Activated naive CD4-positive, alpha-beta T cell treated with anti-CD3 and anti-CD28 coated beads, Interleukin-2, amount 50 U/mL, for 72 hours (primary cell): Measurements from ENCODE around the gene CDR2. TPM values are rescaled to one million over a fixed set of nuclear protein-coding genes. Genes with fewer than 3 reads are reported as not detected.

Experiments used
- ATAC-seq, 2 donors: fragments of 150-1000 bp; cut with Tn5 transposase; 2 replicates each; pipeline ENCODE4 v1.10.0; 2021; ENCODE audit warnings: mild to moderate bottlenecking in 2 of 2, moderate library complexity in 2 of 2
- DNase-seq, 2 donors: peaks; one replicate each; pipeline ENCODE4 v3.0.0; 2021 to 2022; ENCODE audit warnings: low spot score in 2 of 2
- H3K27ac Mint-ChIP-seq, 2 donors: one replicate each; pipeline ENCODE4 v1.8.0; 2022; ENCODE audit warnings: mild to moderate bottlenecking in 2 of 2, mixed read lengths in 2 of 2
- H3K36me3 Mint-ChIP-seq, 2 donors: one replicate each; pipeline ENCODE4 v1.8.0; 2022; ENCODE audit warnings: mixed read lengths in 2 of 2
- H3K9me3 Mint-ChIP-seq, 2 donors: one replicate each; pipeline ENCODE4 v1.8.0; 2022; ENCODE audit warnings: mixed read lengths in 2 of 2
- total RNA-seq, 2 donors: library from RNA; stranded (reverse); gene quantifications; one replicate each; pipeline ENCODE4 v1.2.3, GENCODE V29; 2022

The CDR2 gene
- total RNA-seq, 2 donors from 2014 or later: 26.8 to 44.4 TPM

GRCh38 chr16:22323173-22323958 is 51.1 kb downstream of the CDR2 start:
- DNase-seq (peak in 1 of 2 donors; percentile 44), ATAC-seq (no peak)
- Mint-ChIP-seq H3K27ac (peak overlapping the region; percentile 29 to 46), H3K36me3 (no peaks in the 10 kb centered on the region), H3K9me3 (no peaks in the 10 kb centered on the region)

GRCh38 chr16:22322741-22323140 is 51.7 kb downstream of the CDR2 start:
- Mint-ChIP-seq H3K27ac (peak overlapping the region in 1 of 2 donors; percentile 42), H3K9me3 (no peaks in the 10 kb centered on the region), H3K36me3 (no peaks in the 10 kb centered on the region)
- no peak for ATAC-seq
- DNase-seq: no peak

- peak overlapping the region in 1 of 2 donors; percentile 42 for H3K27ac Mint-ChIP-seq
- no peaks in the 10 kb centered on the region for H3K9me3 Mint-ChIP-seq
- no peaks in the 10 kb centered on the region for H3K36me3 Mint-ChIP-seq
- no peak for ATAC-seq
- DNase-seq: no peak
Measured at GRCh38 chr16:22322021-22322471, 52.4 kb downstream of the CDR2 start.

- ATAC-seq (peak; percentile 68 to 78), DNase-seq (peak; percentile 63 to 69)
- Mint-ChIP-seq H3K27ac (peak overlapping the region in 1 of 2 donors; percentile 14), H3K9me3 (no peaks in the 10 kb centered on the region), H3K36me3 (no peaks in the 10 kb centered on the region)
Measured at GRCh38 chr16:22321340-22322001, 52.9 kb downstream of the CDR2 start.

GRCh38 chr16:22320572-22321339 is 53.7 kb downstream of the CDR2 start:
- Mint-ChIP-seq H3K9me3 (no peaks in the 10 kb centered on the region), H3K36me3 (no peaks in the 10 kb centered on the region), H3K27ac (peak overlapping the region in 1 of 2 donors; percentile 14)
- ATAC-seq: no peak
- DNase-seq: no peak

GRCh38 chr16:22318690-22319358 is 55.6 kb downstream of the CDR2 start:
- Mint-ChIP-seq H3K9me3 (no peaks in the 10 kb centered on the region), H3K27ac (no peak overlapping the region), H3K36me3 (no peaks in the 10 kb centered on the region)
- ATAC-seq (peak in 1 of 2 donors; percentile 47), DNase-seq (peak in 1 of 2 donors; percentile 80)

- H3K36me3 Mint-ChIP-seq: no peaks in the 10 kb centered on the region
- ATAC-seq (no peak), DNase-seq (no peak)
- H3K27ac Mint-ChIP-seq: peak overlapping the region; percentile 47 to 69
- no peaks in the 10 kb centered on the region for H3K9me3 Mint-ChIP-seq
Measured at GRCh38 chr16:22317625-22318024, 56.8 kb downstream of the CDR2 start.

- ATAC-seq: no peak
- H3K36me3 Mint-ChIP-seq: no peaks in the 10 kb centered on the region
- H3K9me3 Mint-ChIP-seq: no peaks in the 10 kb centered on the region
- peak overlapping the region; percentile 47 to 69 for H3K27ac Mint-ChIP-seq
- no peak for DNase-seq
Measured at GRCh38 chr16:22317001-22317530, 57.4 kb downstream of the CDR2 start.

- no peak for DNase-seq
- peaks cover 0 to 5% of the 10 kb centered on the region in 2 donors for H3K36me3 Mint-ChIP-seq
- ATAC-seq: no peak
- H3K27ac Mint-ChIP-seq: peak overlapping the region in 1 of 2 donors; percentile 55
- no peaks in the 10 kb centered on the region for H3K9me3 Mint-ChIP-seq
Measured at GRCh38 chr16:22316411-22316811, 58.0 kb downstream of the CDR2 start.

GRCh38 chr16:22315979-22316378 is 58.4 kb downstream of the CDR2 start:
- Mint-ChIP-seq H3K27ac (peak overlapping the region in 1 of 2 donors; percentile 55), H3K9me3 (no peaks in the 10 kb centered on the region), H3K36me3 (peaks cover 0 to 5% of the 10 kb centered on the region in 2 donors)
- DNase-seq (no peak), ATAC-seq (no peak)

GRCh38 chr16:22314661-22315626 is 59.5 kb downstream of the CDR2 start:
- DNase-seq (peak in 1 of 2 donors; percentile 21), ATAC-seq (peak in 1 of 2 donors; percentile 16)
- Mint-ChIP-seq H3K36me3 (peaks cover 0 to 5% of the 10 kb centered on the region in 2 donors), H3K9me3 (no peaks in the 10 kb centered on the region), H3K27ac (peak overlapping the region; percentile 28 to 79)

- ATAC-seq (no peak), DNase-seq (peak in 1 of 2 donors; percentile 49)
- Mint-ChIP-seq H3K27ac (peak overlapping the region in 1 of 2 donors; percentile 28), H3K9me3 (no peaks in the 10 kb centered on the region), H3K36me3 (peaks cover 0 to 5% of the 10 kb centered on the region in 2 donors)
Measured at GRCh38 chr16:22313876-22314470, 60.4 kb downstream of the CDR2 start.

GRCh38 chr16:22312897-22313781 is 61.3 kb downstream of the CDR2 start:
- Mint-ChIP-seq H3K27ac (peak overlapping the region; percentile 28 to 37), H3K36me3 (peaks cover 0 to 8% of the 10 kb centered on the region in 2 donors), H3K9me3 (no peaks in the 10 kb centered on the region)
- ATAC-seq (no peak), DNase-seq (peak in 1 of 2 donors; percentile 35)

- no peak for DNase-seq
- no peak for ATAC-seq
- peak overlapping the region; percentile 50 to 88 for H3K27ac Mint-ChIP-seq
- peaks cover 0 to 11% of the 10 kb centered on the region in 2 donors for H3K36me3 Mint-ChIP-seq
- H3K9me3 Mint-ChIP-seq: no peaks in the 10 kb centered on the region
Measured at GRCh38 chr16:22311520-22311919, 62.9 kb downstream of the CDR2 start.
